ENCODE results near the gene SDR39U1.

The SDR39U1 gene

GRCh38 chr14:24426912-24427536, 15.6 kb downstream of the SDR39U1 start:
- Mint-ChIP-seq H3K4me1 (peaks cover 57% of the 10 kb centered on the region), H3K27ac (no peak overlapping the region), H3K9me3 (no peaks in the 10 kb centered on the region), H3K27me3 (no peaks in the 10 kb centered on the region), H3K4me3 (no peak overlapping the region)
- no peak for ATAC-seq
- DNase-seq: no peak

GRCh38 chr14:24426150-24426911, 16.2 kb downstream of the SDR39U1 start:
- Mint-ChIP-seq H3K4me1 (peaks cover 51% of the 10 kb centered on the region), H3K27ac (no peak overlapping the region), H3K9me3 (no peaks in the 10 kb centered on the region), H3K27me3 (no peaks in the 10 kb centered on the region), H3K4me3 (no peak overlapping the region)
- ATAC-seq: no peak
- DNase-seq: no peak

- H3K27ac Mint-ChIP-seq: no peak overlapping the region
- no peaks in the 10 kb centered on the region for H3K9me3 Mint-ChIP-seq
- no peak for ATAC-seq
- peaks cover 45% of the 10 kb centered on the region for H3K4me1 Mint-ChIP-seq
- no peaks in the 10 kb centered on the region for H3K27me3 Mint-ChIP-seq
- DNase-seq: no peak
- no peak overlapping the region for H3K4me3 Mint-ChIP-seq
Observed at GRCh38 chr14:24425704-24426103, 16.9 kb downstream of the SDR39U1 start.

GRCh38 chr14:24422694-24423601, 19.6 kb downstream of the SDR39U1 start:
- Mint-ChIP-seq H3K27me3 (peaks cover 11% of the 10 kb centered on the region), H3K4me3 (no peak overlapping the region), H3K27ac (no peak overlapping the region), H3K9me3 (no peaks in the 10 kb centered on the region), H3K4me1 (peaks cover 30% of the 10 kb centered on the region)
- no peak for DNase-seq
- ATAC-seq: peak; percentile 36

GRCh38 chr14:24422261-24422660, 20.3 kb downstream of the SDR39U1 start:
- Mint-ChIP-seq H3K27me3 (peaks cover 11% of the 10 kb centered on the region), H3K4me1 (peaks cover 24% of the 10 kb centered on the region), H3K4me3 (no peak overlapping the region), H3K27ac (no peak overlapping the region), H3K9me3 (no peaks in the 10 kb centered on the region)
- ATAC-seq: no peak
- DNase-seq: no peak

GRCh38 chr14:24418492-24418873, 24.1 kb downstream of the SDR39U1 start:
- Mint-ChIP-seq H3K9me3 (no peaks in the 10 kb centered on the region), H3K27me3 (peaks cover 11% of the 10 kb centered on the region), H3K4me1 (no peaks in the 10 kb centered on the region), H3K27ac (peak overlapping the region in 1 of 2 donors; percentile 67), H3K4me3 (no peak overlapping the region)
- ATAC-seq (no peak), DNase-seq (no peak)

GRCh38 chr14:24417832-24418491, 24.6 kb downstream of the SDR39U1 start:
- no peak for ATAC-seq
- Mint-ChIP-seq H3K9me3 (no peaks in the 10 kb centered on the region), H3K27me3 (peaks cover 11% of the 10 kb centered on the region), H3K27ac (peak overlapping the region; percentile 67 to 79), H3K4me1 (no peaks in the 10 kb centered on the region), H3K4me3 (no peak overlapping the region)
- DNase-seq: no peak

- peaks cover 11% of the 10 kb centered on the region for H3K27me3 Mint-ChIP-seq
- H3K4me3 Mint-ChIP-seq: no peak overlapping the region
- no peak for DNase-seq
- H3K27ac Mint-ChIP-seq: no peak overlapping the region
- H3K4me1 Mint-ChIP-seq: no peaks in the 10 kb centered on the region
- H3K9me3 Mint-ChIP-seq: no peaks in the 10 kb centered on the region
- no peak for ATAC-seq
Observed at GRCh38 chr14:24416932-24417619, 25.5 kb downstream of the SDR39U1 start.

GRCh38 chr14:24416254-24416931, 26.2 kb downstream of the SDR39U1 start:
- H3K4me3 Mint-ChIP-seq: no peak overlapping the region

GRCh38 chr14:24415421-24416253, 26.9 kb downstream of the SDR39U1 start:
- no peak for ATAC-seq
- Mint-ChIP-seq H3K27me3 (peaks cover 11% of the 10 kb centered on the region), H3K27ac (peak overlapping the region; percentile 24 to 36), H3K9me3 (no peaks in the 10 kb centered on the region), H3K4me1 (no peaks in the 10 kb centered on the region), H3K4me3 (no peak overlapping the region)
- DNase-seq: no peak

More at GRCh38 chr14:24416254-24416931, 26.2 kb downstream of the SDR39U1 start:
- Mint-ChIP-seq H3K9me3 (no peaks in the 10 kb centered on the region), H3K27ac (no peak overlapping the region), H3K27me3 (peaks cover 11% of the 10 kb centered on the region), H3K4me1 (no peaks in the 10 kb centered on the region)
- ATAC-seq: no peak
- DNase-seq: no peak

GRCh38 chr14:24414732-24415420, 27.7 kb downstream of the SDR39U1 start:
- ATAC-seq: peak; percentile 13

GRCh38 chr14:24414077-24414476, 28.5 kb downstream of the SDR39U1 start:
- H3K27ac Mint-ChIP-seq: no peak overlapping the region
- no peaks in the 10 kb centered on the region for H3K4me1 Mint-ChIP-seq
- ATAC-seq (no peak), DNase-seq (no peak)
- peaks cover 4% of the 10 kb centered on the region for H3K27me3 Mint-ChIP-seq
- no peaks in the 10 kb centered on the region for H3K9me3 Mint-ChIP-seq
- H3K4me3 Mint-ChIP-seq: no peak overlapping the region

More at GRCh38 chr14:24414732-24415420, 27.7 kb downstream of the SDR39U1 start:
- Mint-ChIP-seq H3K4me1 (no peaks in the 10 kb centered on the region), H3K4me3 (no peak overlapping the region), H3K27ac (peak overlapping the region in 1 of 2 donors; percentile 68), H3K27me3 (peaks cover 11% of the 10 kb centered on the region), H3K9me3 (no peaks in the 10 kb centered on the region)
- DNase-seq: no peak

Data from stimulated activated naive CD8-positive, alpha-beta T cell treated with anti-CD3 and anti-CD28 coated beads, Interleukin-15, amount 100 ng/mL, for 72 hours (primary cell).